ENCODE data around the gene SRBD1. TPM values are rescaled to one million over a fixed set of nuclear protein-coding genes. Genes with fewer than 3 reads are reported as not detected.

Gene SRBD1
- polyA plus RNA-seq, 1 donor from 2014 or later, result 5.3 TPM

GRCh38 chr2:45435316-45435715, 175.8 kb downstream of the SRBD1 start:
- Histone ChIP-seq H3K9me3 (ENCODE audit: low read length) (no peaks in the 10 kb centered on the region), H3K36me3 (ENCODE audit: insufficient read depth, low read length) (no peaks in the 10 kb centered on the region), H4K20me1 (ENCODE audit: insufficient read depth) (no peaks in the 10 kb centered on the region), H3F3A (ENCODE audit: insufficient read depth, low read length, poor library complexity, severe bottlenecking) (no peaks in the 10 kb centered on the region), H3K79me2 (replicated peaks; ENCODE audit: insufficient read depth, low read length) (no peaks in the 10 kb centered on the region), H3K4me2 (ENCODE audit: low read length) (no peak overlapping the region), H3K27ac (ENCODE audit: low read length) (no peak overlapping the region), H3K27me3 (ENCODE audit: insufficient read depth, low read depth, low read length) (no peaks in the 10 kb centered on the region), H3K9ac (ENCODE audit: low read length) (no peak overlapping the region), H2AFZ (ENCODE audit: low read depth, low read length) (no peak overlapping the region), H3K4me3 (ENCODE audit: low read length) (no peak overlapping the region), H3K9me2 (ENCODE audit: insufficient read depth, low read length) (no peaks in the 10 kb centered on the region)
- TF ChIP-seq CTCF (IDR thresholded peaks at IDR 0.05; ENCODE audit: poor library complexity, severe bottlenecking), result no peak
- TF ChIP-seq RAD21 (conservative IDR thresholded peaks at IDR 0.05), result no peak
- TF ChIP-seq REST (IDR thresholded peaks at IDR 0.05; ENCODE audit: borderline replicate concordance), result no peak
- no peak for TF ChIP-seq MXI1 (conservative IDR thresholded peaks at IDR 0.05; ENCODE audit: poor library complexity, severe bottlenecking)
- TF ChIP-seq EP300 (conservative IDR thresholded peaks at IDR 0.05; ENCODE audit: poor library complexity, severe bottlenecking), result no peak
- TF ChIP-seq TAF1 (IDR thresholded peaks at IDR 0.05; ENCODE audit: low read depth), result no peak
- no peak for TF ChIP-seq POLR2AphosphoS5 (IDR thresholded peaks at IDR 0.05)
- TF ChIP-seq SMC3 (conservative IDR thresholded peaks at IDR 0.05; ENCODE audit: poor library complexity), result no peak
- TF ChIP-seq EZH2 (IDR thresholded peaks at IDR 0.05; ENCODE audit: borderline replicate concordance, insufficient read depth, low read length, poor library complexity, severe bottlenecking), result no peak

GRCh38 chr2:45433363-45433762, 177.7 kb downstream of the SRBD1 start:
- H3K9me2 ChIP-seq (ENCODE audit: insufficient read depth, low read length), result no peaks in the 10 kb centered on the region
- no peaks in the 10 kb centered on the region for H3K9me3 ChIP-seq (ENCODE audit: low read length)
- H3K4me2 ChIP-seq (ENCODE audit: low read length), result no peak overlapping the region
- no peaks in the 10 kb centered on the region for H3F3A ChIP-seq (ENCODE audit: insufficient read depth, low read length, poor library complexity, severe bottlenecking)
- no peak overlapping the region for H2AFZ ChIP-seq (ENCODE audit: low read depth, low read length)
- no peaks in the 10 kb centered on the region for H3K27me3 ChIP-seq (ENCODE audit: insufficient read depth, low read depth, low read length)
- no peaks in the 10 kb centered on the region for H3K36me3 ChIP-seq (ENCODE audit: insufficient read depth, low read length)
- no peak overlapping the region for H3K27ac ChIP-seq (ENCODE audit: low read length)
- H4K20me1 ChIP-seq (ENCODE audit: insufficient read depth), result no peaks in the 10 kb centered on the region
- no peak overlapping the region for H3K4me3 ChIP-seq (ENCODE audit: low read length)
- H3K79me2 ChIP-seq (replicated peaks; ENCODE audit: insufficient read depth, low read length), result no peaks in the 10 kb centered on the region
- H3K9ac ChIP-seq (ENCODE audit: low read length), result no peak overlapping the region
- TF ChIP-seq EP300 (conservative IDR thresholded peaks at IDR 0.05; ENCODE audit: poor library complexity, severe bottlenecking) (peak; percentile 33), MXI1 (conservative IDR thresholded peaks at IDR 0.05; ENCODE audit: poor library complexity, severe bottlenecking) (no peak), SMC3 (conservative IDR thresholded peaks at IDR 0.05; ENCODE audit: poor library complexity) (no peak), POLR2AphosphoS5 (IDR thresholded peaks at IDR 0.05) (no peak), CTCF (IDR thresholded peaks at IDR 0.05; ENCODE audit: poor library complexity, severe bottlenecking) (no peak), RAD21 (conservative IDR thresholded peaks at IDR 0.05) (no peak), TAF1 (IDR thresholded peaks at IDR 0.05; ENCODE audit: low read depth) (no peak), REST (IDR thresholded peaks at IDR 0.05; ENCODE audit: borderline replicate concordance) (no peak)

Data from neural cell (in vitro differentiated cells).